H1 (cell line): ENCODE results near the gene TUBB1. TPM values are rescaled to one million over a fixed set of nuclear protein-coding genes. Genes with fewer than 3 reads are reported as not detected.

Experiments
- CTCF ChIA-PET: fragments of 300-600 bp; sonication (Branson Sonifier 250); formaldehyde crosslinking; loops from one replicate; lab custom pipeline; 2021; ENCODE audit not compliant: partially characterized antibody; lab: Charles Lee
- POLR2A ChIA-PET: fragments of 300-600 bp; sonication (Branson Sonifier 250); formaldehyde crosslinking; loops from one replicate; lab custom pipeline; 2021; ENCODE audit warnings: inconsistent platforms; ENCODE audit not compliant: partially characterized antibody; lab: Charles Lee
- DNase-seq, 2 experiments: peaks; one replicate each; pipeline versions ENCODE4 v3.0.0 to v3.0.0-alpha.2; 2010 to 2022; ENCODE audit warnings: low spot score in 2 of 2, low read depth in 1 of 2, mixed read lengths in 1 of 2
- FAIRE-seq: peaks from 2 replicates; lab custom pipeline; 2011; peaks lifted over from hg19 to GRCh38; lab: Jason Lieb, UNC
- H2AFZ ChIP-seq: 2 replicates; pipeline ENCODE4 v1.8.1; 2012; ENCODE audit warnings: low read length, inconsistent platforms
- H2AK5ac ChIP-seq: 2 replicates; pipeline ENCODE4 v1.6.1; 2013; ENCODE audit warnings: low read depth, low read length
- H2BK120ac ChIP-seq: replicated peaks from 2 replicates; pipeline ENCODE3; 2013; ENCODE audit warnings: low read depth, low read length, inconsistent platforms
- H2BK12ac ChIP-seq: 2 replicates; pipeline ENCODE4 v1.6.1; 2013; ENCODE audit warnings: low read depth, low read length
- H2BK15ac ChIP-seq: 2 replicates; pipeline ENCODE4 v1.6.1; 2013; ENCODE audit warnings: low read length
- H2BK20ac ChIP-seq: 2 replicates; pipeline ENCODE4 v1.6.1; 2013; ENCODE audit warnings: low read length
- H2BK5ac ChIP-seq: 2 replicates; pipeline ENCODE4 v1.6.1; 2013; ENCODE audit warnings: low read depth, low read length
- H3K14ac ChIP-seq: 2 replicates; pipeline ENCODE4 v1.6.1; 2013; ENCODE audit warnings: inconsistent platforms; ENCODE audit not compliant: insufficient read length
- H3K18ac ChIP-seq: 2 replicates; pipeline ENCODE4 v1.6.1; 2013; ENCODE audit warnings: low read length; ENCODE audit errors: extremely low read depth
- H3K23ac ChIP-seq: 2 replicates; pipeline ENCODE4 v1.6.1; 2013; ENCODE audit warnings: inconsistent platforms; ENCODE audit not compliant: insufficient read length
- H3K23me2 ChIP-seq: 2 replicates; pipeline ENCODE4 v1.6.1; 2013; ENCODE audit warnings: low read depth, low read length
- H3K27ac ChIP-seq: 2 replicates; pipeline ENCODE4 v1.6.1; 2011; ENCODE audit warnings: low read depth, low read length, inconsistent platforms
- H3K27me3 ChIP-seq, 4 experiments: replicated peaks in 1 of 4; 1 replicate in 1 of 4; 2 replicates in 3 of 4; pipeline versions ENCODE4 v1.6.1 to v1.8.1; 2011 to 2013; ENCODE audit warnings: low read length in 3 of 4, mild to moderate bottlenecking in 3 of 4, inconsistent platforms in 2 of 4, mixed read lengths in 2 of 4, moderate library complexity in 1 of 4; ENCODE audit not compliant: control insufficient read depth in 3 of 4, insufficient read depth in 3 of 4; ENCODE audit errors: extremely low read depth in 1 of 4
- H3K36me3 ChIP-seq, 4 experiments: 2 replicates each; pipeline versions ENCODE4 v1.6.1 to v1.8.1; 2011 to 2013; ENCODE audit warnings: mild to moderate bottlenecking in 4 of 4, low read length in 3 of 4, moderate library complexity in 2 of 4, control low read depth in 1 of 4, inconsistent platforms in 1 of 4; ENCODE audit not compliant: insufficient read depth in 4 of 4, control insufficient read depth in 2 of 4
- H3K4ac ChIP-seq: replicated peaks from 2 replicates; pipeline ENCODE3; 2013; ENCODE audit warnings: low read length, low read depth, mixed read lengths, inconsistent platforms; ENCODE audit not compliant: insufficient read length
- H3K4me1 ChIP-seq, 4 experiments: replicated peaks in 1 of 4; 1 replicate in 1 of 4; 2 replicates in 3 of 4; pipeline versions ENCODE4 v1.6.1 to v1.8.1; 2011 to 2013; ENCODE audit warnings: low read length in 3 of 4, inconsistent platforms in 2 of 4, mixed read lengths in 1 of 4; ENCODE audit not compliant: insufficient read depth in 4 of 4, control insufficient read depth in 3 of 4
- H3K4me2 ChIP-seq, 2 experiments: 2 replicates each; pipeline versions ENCODE4 v1.6.1 to v1.8.1; 2011 to 2013; ENCODE audit warnings: low read depth in 2 of 2, low read length in 2 of 2, control low read depth in 1 of 2, inconsistent platforms in 1 of 2, mild to moderate bottlenecking in 1 of 2; ENCODE audit not compliant: insufficient read depth in 1 of 2
- H3K4me3 ChIP-seq, 4 experiments: fragments of 200-600, 300-600 bp in 1 of 4; sonication (generic), shearing (Covaris generic), sonication (Bioruptor Twin) in 1 of 4; 2 replicates each; pipeline versions ENCODE4 v1.5.1 to v1.8.1; 2011 to 2016; ENCODE audit warnings: low read length in 4 of 4, low read depth in 3 of 4, control low read depth in 2 of 4, inconsistent platforms in 2 of 4, mild to moderate bottlenecking in 2 of 4, mixed read lengths in 1 of 4, moderate library complexity in 1 of 4; ENCODE audit not compliant: insufficient read depth in 2 of 4; ENCODE audit errors: extremely low read depth in 1 of 4
- H3K56ac ChIP-seq: replicated peaks from 2 replicates; pipeline ENCODE3; 2013; ENCODE audit warnings: low read depth, mild to moderate bottlenecking, mixed read lengths, low read length, inconsistent platforms; ENCODE audit not compliant: insufficient read length
- H3K79me1 ChIP-seq: 2 replicates; pipeline ENCODE4 v1.6.1; 2013; ENCODE audit warnings: low read depth, low read length, control low read depth
- H3K79me2 ChIP-seq, 2 experiments: 2 replicates each; pipeline versions ENCODE4 v1.6.1 to v1.8.1; 2012 to 2013; ENCODE audit warnings: low read length in 2 of 2, mild to moderate bottlenecking in 2 of 2, inconsistent platforms in 1 of 2; ENCODE audit not compliant: insufficient read depth in 2 of 2, control insufficient read depth in 1 of 2
- H3K9ac ChIP-seq, 4 experiments: replicated peaks in 1 of 4; 1 replicate in 1 of 4; 2 replicates in 3 of 4; pipeline versions ENCODE4 v1.6.1 to v1.8.1; 2011 to 2013; ENCODE audit warnings: low read depth in 3 of 4, low read length in 3 of 4, control low read depth in 2 of 4, mild to moderate bottlenecking in 2 of 4, moderate library complexity in 2 of 4, inconsistent platforms in 1 of 4; ENCODE audit errors: extremely low read depth in 1 of 4
- H3K9me3 ChIP-seq, 2 experiments: 2 replicates each; pipeline versions ENCODE4 v1.6.1 to v1.8.1; 2012 to 2013; ENCODE audit warnings: mild to moderate bottlenecking in 2 of 2, moderate library complexity in 2 of 2, control low read depth in 1 of 2, inconsistent platforms in 1 of 2, low read depth in 1 of 2, low read length in 1 of 2, mixed read lengths in 1 of 2; ENCODE audit not compliant: insufficient read depth in 2 of 2
- H4K20me1 ChIP-seq, 2 experiments: replicated peaks in 1 of 2; 2 replicates each; pipeline versions ENCODE3 to v1.8.1; 2011 to 2013; ENCODE audit warnings: inconsistent platforms in 2 of 2, low read length in 2 of 2, mild to moderate bottlenecking in 1 of 2; ENCODE audit not compliant: insufficient read depth in 2 of 2, control insufficient read depth in 1 of 2
- H4K5ac ChIP-seq: 2 replicates; pipeline ENCODE4 v1.6.1; 2013; ENCODE audit warnings: low read length, low read depth, mixed read lengths, inconsistent platforms; ENCODE audit not compliant: insufficient read length
- H4K8ac ChIP-seq: 2 replicates; pipeline ENCODE4 v1.8.0; 2013; ENCODE audit warnings: mild to moderate bottlenecking, moderate library complexity, low read length, inconsistent platforms; ENCODE audit not compliant: insufficient read depth; ENCODE audit errors: extremely low read depth
- H4K91ac ChIP-seq: replicated peaks from 2 replicates; pipeline ENCODE3; 2013; ENCODE audit warnings: low read length, mixed read lengths, inconsistent platforms; ENCODE audit not compliant: insufficient read length
- CREB1 ChIP-seq: IDR thresholded peaks from 2 replicates; pipeline ENCODE4 v1.6.1; 2012; ENCODE audit warnings: inconsistent platforms
- CTBP2 ChIP-seq: IDR thresholded peaks from 2 replicates; pipeline ENCODE4 v1.7.0; 2011; ENCODE audit warnings: borderline replicate concordance, mild to moderate bottlenecking, moderate library complexity, mixed read lengths, low read length; ENCODE audit not compliant: insufficient read depth, insufficient read length
- JUN ChIP-seq: IDR thresholded peaks from 2 replicates; pipeline ENCODE4 v1.6.1; 2011; ENCODE audit warnings: low read depth, mild to moderate bottlenecking, improper control_type of control experiment, low read length
- KDM5A ChIP-seq: fragments of 200-600 bp; IDR thresholded peaks from 2 replicates; pipeline ENCODE4 v1.7.1; 2012; ENCODE audit warnings: mild to moderate bottlenecking, low read length, inconsistent platforms, mixed read lengths
- MAX ChIP-seq: IDR thresholded peaks from 2 replicates; pipeline ENCODE4 v1.6.1; 2012; ENCODE audit warnings: inconsistent platforms
- NRF1 ChIP-seq: IDR thresholded peaks from 2 replicates; pipeline ENCODE4 v1.6.1; 2011; ENCODE audit warnings: mild to moderate bottlenecking, low read depth, low read length, improper control_type of control experiment
- POLR2A ChIP-seq, 2 experiments: IDR thresholded peaks; 1 replicate in 1 of 2; 2 replicates in 1 of 2; pipeline ENCODE4 v1.6.1; 2011; ENCODE audit warnings: low read depth in 2 of 2, low read length in 2 of 2, mild to moderate bottlenecking in 2 of 2; ENCODE audit errors: control extremely low read depth in 1 of 2
- RFX5 ChIP-seq: IDR thresholded peaks from 2 replicates; pipeline ENCODE4 v1.6.1; 2011; ENCODE audit warnings: low read depth, low read length, improper control_type of control experiment, borderline replicate concordance
- SAP30 ChIP-seq: fragments of 300-600 bp; sonication (generic); IDR thresholded peaks from 2 replicates; pipeline ENCODE4 v1.7.1; 2012; ENCODE audit warnings: low read length, moderate library complexity, mild to moderate bottlenecking, inconsistent platforms; ENCODE audit not compliant: insufficient read depth, insufficient replicate concordance
- SIRT6 ChIP-seq: IDR thresholded peaks from one replicate; pipeline ENCODE4 v1.7.1; 2012; ENCODE audit warnings: low read length, inconsistent platforms
- TAF7 ChIP-seq: optimal IDR thresholded peaks from 2 replicates; pipeline ENCODE3; 2011; ENCODE audit warnings: low read depth, mild to moderate bottlenecking, inconsistent platforms, low read length, moderate library complexity, borderline replicate concordance
- ZNF274 ChIP-seq: IDR thresholded peaks from 2 replicates; pipeline ENCODE4 v1.7.0; 2012; ENCODE audit warnings: low read length, borderline replicate concordance; ENCODE audit errors: extremely low read depth
- WGBS, 2 experiments: shearing (Covaris generic) in 1 of 2; methylation state at CpG; one replicate each; pipeline versions ENCODE4 v1.1.6 to v1.1.7; 2013 to 2015; ENCODE audit warnings: low lambda C conversion rate in 2 of 2, mixed read lengths in 2 of 2, inconsistent platforms in 1 of 2, low coverage in 1 of 2, missing lambda C conversion rate in 1 of 2; ENCODE audit not compliant: insufficient replicate concordance in 2 of 2, insufficient coverage in 1 of 2, insufficient read length in 1 of 2; ENCODE audit errors: extremely low coverage in 1 of 2, missing lambda C conversion rate in 1 of 2; 5-methylcytosine and 5-hydroxymethylcytosine counted together
- polyA plus RNA-seq, 7 experiments: library from polyadenylated mRNA; depleted of rRNA in 3 of 7; stranded (reverse) in 5 of 7; unstranded in 2 of 7; fragments of >200 nt in 5 of 7; fragments of 200-250 nt in 2 of 7; gene quantifications; 1 replicate in 5 of 7; 2 replicates in 1 of 7; 4 replicates in 1 of 7; pipeline versions ENCODE4 v1.2.1 to v1.2.3, GENCODE V29; 2011 to 2013; ENCODE audit warnings: missing spikeins in 2 of 7, mixed read lengths in 2 of 7
- total RNA-seq: library from RNA; stranded (reverse); fragmentation: NEBNext Ultra II Directional; extraction: Animal tissue kit (Norgen Biotek cat#: 25700); gene quantifications from 2 replicates; pipeline ENCODE4 v1.2.1, GENCODE V29; 2021

Gene TUBB1
- total and polyA plus RNA-seq, 2 of the 8 experiments (the other 6 are each of a cell fraction or from before 2014, with no cell fraction given): not detected

- H4K20me1 ChIP-seq: peaks cover 8 to 9% of the 10 kb centered on the region in 2 experiments
- peaks cover 0 to 6% (median 1%) of the 10 kb centered on the region in 4 experiments; a peak in 3 of 7 replicates for H3K4me1 ChIP-seq
- no peak overlapping the region for H3K14ac ChIP-seq
- peak overlapping the region; percentile 67 for H4K5ac ChIP-seq
- H2AK5ac ChIP-seq: no peak overlapping the region
- ChIA-PET POLR2A (interaction anchor here (0.6 to 3.1 kb wide), 17 partner anchors 8 to 380 kb away, joined by 3 to 28 read pairs (median 4); partner anchors contain the start of gene PRELID3B), CTCF (interaction anchor here (1.1 to 2.2 kb wide), 4 partner anchors 8 to 393 kb away, joined by 3 to 5 read pairs (median 4); no protein-coding TSS in a partner anchor)
- H2BK5ac ChIP-seq: no peak overlapping the region
- no peak overlapping the region for H3K4ac ChIP-seq
- H3K18ac ChIP-seq: no peak overlapping the region
- H2BK20ac ChIP-seq: no peak overlapping the region
- DNase-seq: no peak
- H2BK120ac ChIP-seq: no peak overlapping the region
- WGBS, 2 experiments: 16% methylated on average over 13 of the region's 13 CpGs; no CpG with 5 or more reads in 1 of the 2 experiments
- H3K79me1 ChIP-seq: peaks cover 2% of the 10 kb centered on the region
- H4K91ac ChIP-seq: no peak overlapping the region
- H4K8ac ChIP-seq: peak overlapping the region; percentile 71; the same call in 1 of the 2 replicates
- H3K23me2 ChIP-seq: peaks cover 5% of the 10 kb centered on the region
- peaks cover 2 to 60% (median 18%) of the 10 kb centered on the region in 4 experiments; a peak in 5 of 8 replicates for H3K36me3 ChIP-seq
- no peak for FAIRE-seq
- peak overlapping the region; percentile 63 to 84 for H3K4me2 ChIP-seq
- H3K9ac ChIP-seq: peak overlapping the region in 1 of 4 experiments; percentile 45; a peak in 2 of 7 replicates
- H2AFZ ChIP-seq: no peak overlapping the region
- peak overlapping the region; percentile 20 for H3K56ac ChIP-seq
- no peak overlapping the region for H3K23ac ChIP-seq
- H3K27me3 ChIP-seq: peaks cover 0 to 6% (median 3%) of the 10 kb centered on the region in 4 experiments; a peak in 2 of 7 replicates
- no peaks in the 10 kb centered on the region for H3K9me3 ChIP-seq
- H3K4me3 ChIP-seq: peak overlapping the region; percentile 10 to 90 (median 40)
- peaks cover 6 to 13% of the 10 kb centered on the region in 2 experiments; a peak in 3 of 4 replicates for H3K79me2 ChIP-seq
- H2BK12ac ChIP-seq: no peak overlapping the region
- H3K27ac ChIP-seq: no peak overlapping the region
- no peak overlapping the region for H2BK15ac ChIP-seq
- TF ChIP-seq TAF7 (no peak), NRF1 (no peak), CREB1 (no peak), CTBP2 (no peak), ZNF274 (no peak), KDM5A (no peak), JUN (no peak), MAX (no peak), POLR2A (IDR thresholded peaks at IDR 0.05; ENCODE audit: control extremely low read depth in 1 of 2, low read depth in 2 of 2, low read length in 2 of 2) (no peak), SAP30 (no peak), RFX5 (no peak), SIRT6 (no peak)
These were observed 13.5 kb downstream of the TUBB1 start for GRCh38 chr20:59032713-59033059.
